Astrocyte (in vitro differentiated cells and primary cell): ENCODE results near the gene TGOLN2.

Experiments
- EZH2 ChIP-seq: IDR thresholded peaks from 2 replicates; pipeline ENCODE4 v1.6.1; 2012; ENCODE audit warnings: mild to moderate bottlenecking, low read length, inconsistent platforms; ENCODE audit not compliant: insufficient read depth
- TF ChIP-seq, protein P1 (sequence below): IDR thresholded peaks from 2 replicates; pipeline ENCODE4 v1.5.1; 2011; ENCODE audit warnings: low read depth, mild to moderate bottlenecking, inconsistent platforms, low read length, moderate library complexity; ENCODE audit not compliant: insufficient read depth

DNA sequence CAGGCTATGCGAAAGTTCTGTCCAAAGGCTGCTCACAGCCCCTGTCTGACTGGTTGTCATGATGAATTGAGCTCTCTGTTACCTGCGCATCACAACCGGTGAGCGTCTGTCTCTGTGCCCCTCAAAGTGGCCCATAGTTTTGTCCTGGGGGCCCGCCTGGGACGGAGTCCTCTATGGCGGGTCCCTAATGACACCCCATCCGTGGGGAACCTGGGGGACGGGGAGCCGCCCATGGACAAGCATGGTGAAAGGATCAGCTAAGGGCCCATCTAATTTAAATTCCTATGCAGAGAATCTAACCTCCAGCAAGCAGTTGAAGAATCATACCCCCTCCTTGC, 27.3 kb upstream of the TGOLN2 start:
- no peak for TF ChIP-seq EZH2
- TF ChIP-seq, protein P1, sequence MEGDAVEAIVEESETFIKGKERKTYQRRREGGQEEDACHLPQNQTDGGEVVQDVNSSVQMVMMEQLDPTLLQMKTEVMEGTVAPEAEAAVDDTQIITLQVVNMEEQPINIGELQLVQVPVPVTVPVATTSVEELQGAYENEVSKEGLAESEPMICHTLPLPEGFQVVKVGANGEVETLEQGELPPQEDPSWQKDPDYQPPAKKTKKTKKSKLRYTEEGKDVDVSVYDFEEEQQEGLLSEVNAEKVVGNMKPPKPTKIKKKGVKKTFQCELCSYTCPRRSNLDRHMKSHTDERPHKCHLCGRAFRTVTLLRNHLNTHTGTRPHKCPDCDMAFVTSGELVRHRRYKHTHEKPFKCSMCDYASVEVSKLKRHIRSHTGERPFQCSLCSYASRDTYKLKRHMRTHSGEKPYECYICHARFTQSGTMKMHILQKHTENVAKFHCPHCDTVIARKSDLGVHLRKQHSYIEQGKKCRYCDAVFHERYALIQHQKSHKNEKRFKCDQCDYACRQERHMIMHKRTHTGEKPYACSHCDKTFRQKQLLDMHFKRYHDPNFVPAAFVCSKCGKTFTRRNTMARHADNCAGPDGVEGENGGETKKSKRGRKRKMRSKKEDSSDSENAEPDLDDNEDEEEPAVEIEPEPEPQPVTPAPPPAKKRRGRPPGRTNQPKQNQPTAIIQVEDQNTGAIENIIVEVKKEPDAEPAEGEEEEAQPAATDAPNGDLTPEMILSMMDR, result no peak
